Measurements from ENCODE around the gene SLX4IP.

DNA sequence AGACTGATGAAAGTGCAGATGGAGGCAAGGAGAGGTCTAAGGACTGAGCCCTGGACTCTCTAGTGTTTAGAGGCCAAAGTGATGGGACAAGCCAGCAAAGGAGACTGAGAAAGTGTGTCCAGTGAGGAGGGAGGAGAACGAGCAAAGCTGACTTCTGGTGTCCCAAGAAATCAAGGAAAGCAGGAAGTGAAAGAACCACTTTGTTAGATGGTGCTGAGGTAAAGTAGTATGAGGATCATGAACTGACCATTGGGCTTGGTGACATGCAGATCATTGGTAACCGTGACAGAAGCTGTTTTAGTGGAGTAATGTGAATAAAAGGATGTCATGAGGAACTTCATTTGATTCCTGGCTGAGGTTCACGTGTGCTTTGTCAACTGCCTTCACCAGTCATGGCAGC is 108.4 kb downstream of the SLX4IP start:
- TF ChIP-seq, protein P1, sequence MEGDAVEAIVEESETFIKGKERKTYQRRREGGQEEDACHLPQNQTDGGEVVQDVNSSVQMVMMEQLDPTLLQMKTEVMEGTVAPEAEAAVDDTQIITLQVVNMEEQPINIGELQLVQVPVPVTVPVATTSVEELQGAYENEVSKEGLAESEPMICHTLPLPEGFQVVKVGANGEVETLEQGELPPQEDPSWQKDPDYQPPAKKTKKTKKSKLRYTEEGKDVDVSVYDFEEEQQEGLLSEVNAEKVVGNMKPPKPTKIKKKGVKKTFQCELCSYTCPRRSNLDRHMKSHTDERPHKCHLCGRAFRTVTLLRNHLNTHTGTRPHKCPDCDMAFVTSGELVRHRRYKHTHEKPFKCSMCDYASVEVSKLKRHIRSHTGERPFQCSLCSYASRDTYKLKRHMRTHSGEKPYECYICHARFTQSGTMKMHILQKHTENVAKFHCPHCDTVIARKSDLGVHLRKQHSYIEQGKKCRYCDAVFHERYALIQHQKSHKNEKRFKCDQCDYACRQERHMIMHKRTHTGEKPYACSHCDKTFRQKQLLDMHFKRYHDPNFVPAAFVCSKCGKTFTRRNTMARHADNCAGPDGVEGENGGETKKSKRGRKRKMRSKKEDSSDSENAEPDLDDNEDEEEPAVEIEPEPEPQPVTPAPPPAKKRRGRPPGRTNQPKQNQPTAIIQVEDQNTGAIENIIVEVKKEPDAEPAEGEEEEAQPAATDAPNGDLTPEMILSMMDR (IDR thresholded peaks at IDR 0.05 in 2 of 3, conservative IDR thresholded peaks at IDR 0.05 in 1 of 3; ENCODE audit: borderline replicate concordance in 1 of 3, insufficient read depth in 1 of 3, low read depth in 2 of 3, low read length in 2 of 3): no peak
- TF ChIP-seq EZH2 (IDR thresholded peaks at IDR 0.05) (no peak), EZH2phosphoT487 (IDR thresholded peaks at IDR 0.05; ENCODE audit: borderline replicate concordance) (no peak), RAD21 (IDR thresholded peaks at IDR 0.05; ENCODE audit: low read depth) (no peak)
- TF ChIP-seq, protein P2, sequence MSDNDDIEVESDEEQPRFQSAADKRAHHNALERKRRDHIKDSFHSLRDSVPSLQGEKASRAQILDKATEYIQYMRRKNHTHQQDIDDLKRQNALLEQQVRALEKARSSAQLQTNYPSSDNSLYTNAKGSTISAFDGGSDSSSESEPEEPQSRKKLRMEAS (IDR thresholded peaks at IDR 0.05): no peak

All from HCT116 (cell line).